HUES6 (cell line): ENCODE data around the gene SDK2.

Experiments
- H3K27ac ChIP-seq: 2 replicates; pipeline ENCODE4 v1.7.0; 2013; ENCODE audit warnings: low read depth, mild to moderate bottlenecking, low read length, inconsistent platforms
- H3K27me3 ChIP-seq: 2 replicates; pipeline ENCODE4 v1.6.1; 2013; ENCODE audit warnings: low read length; ENCODE audit not compliant: control insufficient read depth, insufficient read depth
- H3K36me3 ChIP-seq: 2 replicates; pipeline ENCODE4 v1.6.1; 2013; ENCODE audit warnings: low read length; ENCODE audit not compliant: control insufficient read depth, insufficient read depth
- H3K4me1 ChIP-seq: 2 replicates; pipeline ENCODE4 v1.6.1; 2013; ENCODE audit warnings: low read length; ENCODE audit not compliant: control insufficient read depth, insufficient read depth
- H3K4me3 ChIP-seq: 2 replicates; pipeline ENCODE4 v1.5.1; 2013; ENCODE audit warnings: low read depth, low read length
- H3K9ac ChIP-seq: one replicate; pipeline ENCODE4 v1.6.1; 2013; ENCODE audit warnings: mild to moderate bottlenecking, low read length
- H3K9me3 ChIP-seq: 2 replicates; pipeline ENCODE4 v1.6.1; 2013; ENCODE audit warnings: low read depth, low read length; ENCODE audit not compliant: control insufficient read depth, insufficient read depth

The SDK2 gene

DNA sequence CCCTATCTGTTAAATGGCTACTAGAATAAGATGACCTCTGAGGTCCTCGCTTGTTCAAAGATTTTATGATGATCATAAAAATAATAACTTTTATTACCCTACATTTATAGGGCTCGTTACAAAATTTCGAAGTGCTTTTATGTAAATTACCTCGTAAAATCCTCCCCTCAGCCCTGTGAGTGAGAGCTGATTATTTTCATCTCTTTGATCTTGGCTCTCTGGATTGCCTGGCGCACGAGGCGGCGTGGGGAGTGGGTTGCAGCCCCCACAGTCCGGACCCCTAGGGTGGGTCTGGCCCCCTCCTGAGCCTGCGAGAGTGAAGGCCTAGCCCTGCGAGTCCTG, 1.6 kb downstream of the SDK2 start:
- peak overlapping the region; percentile 11 for H3K9ac ChIP-seq
- peaks cover 29% of the 10 kb centered on the region for H3K4me1 ChIP-seq
- no peaks in the 10 kb centered on the region for H3K9me3 ChIP-seq
- H3K36me3 ChIP-seq, result no peaks in the 10 kb centered on the region
- H3K4me3 ChIP-seq, result peak overlapping the region; percentile 63
- H3K27ac ChIP-seq, result no peak overlapping the region
- peaks cover 66% of the 10 kb centered on the region for H3K27me3 ChIP-seq

DNA sequence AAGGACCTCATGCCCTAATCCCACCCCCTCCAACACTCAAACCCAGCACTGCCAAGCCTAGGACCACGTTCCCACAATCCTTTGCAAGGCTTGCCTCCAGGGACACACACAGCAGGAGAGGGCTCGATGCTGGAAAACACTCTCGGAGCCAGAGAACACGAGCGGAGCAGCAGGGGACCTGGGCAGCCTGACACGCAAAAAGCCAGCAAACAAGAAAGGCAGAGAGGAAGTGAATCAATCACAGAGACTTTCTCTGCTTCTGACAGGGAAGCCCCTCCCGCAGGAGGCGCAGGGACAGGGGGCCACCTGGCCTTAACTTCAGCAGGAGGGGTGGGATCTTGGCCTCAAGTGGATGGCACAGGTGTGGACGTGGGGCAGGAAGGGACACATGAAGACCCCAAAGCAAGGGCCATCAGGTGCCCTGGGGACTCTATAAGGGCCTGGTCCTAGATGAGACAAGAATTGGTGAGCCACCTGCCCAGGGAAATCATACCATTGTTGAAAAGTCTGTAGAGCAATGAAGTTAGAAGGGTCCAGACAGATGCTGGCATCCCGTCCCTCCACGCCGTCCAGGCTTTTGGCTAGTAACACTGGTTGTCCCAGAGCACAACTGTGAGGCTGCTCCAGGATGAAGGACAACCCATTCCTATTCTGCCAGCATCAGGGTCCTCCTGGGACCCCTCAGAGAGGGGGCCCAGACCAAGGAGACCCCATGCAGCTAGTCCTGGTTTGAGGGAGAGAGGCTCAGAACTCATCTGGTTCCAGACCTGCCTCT, 2.2 kb downstream of the SDK2 start:
- no peaks in the 10 kb centered on the region for H3K9me3 ChIP-seq
- peaks cover 60% of the 10 kb centered on the region for H3K27me3 ChIP-seq
- H3K36me3 ChIP-seq, result no peaks in the 10 kb centered on the region
- H3K9ac ChIP-seq, result no peak overlapping the region
- no peak overlapping the region for H3K27ac ChIP-seq
- H3K4me1 ChIP-seq, result peaks cover 27% of the 10 kb centered on the region
- H3K4me3 ChIP-seq, result peak overlapping the region; percentile 63

DNA sequence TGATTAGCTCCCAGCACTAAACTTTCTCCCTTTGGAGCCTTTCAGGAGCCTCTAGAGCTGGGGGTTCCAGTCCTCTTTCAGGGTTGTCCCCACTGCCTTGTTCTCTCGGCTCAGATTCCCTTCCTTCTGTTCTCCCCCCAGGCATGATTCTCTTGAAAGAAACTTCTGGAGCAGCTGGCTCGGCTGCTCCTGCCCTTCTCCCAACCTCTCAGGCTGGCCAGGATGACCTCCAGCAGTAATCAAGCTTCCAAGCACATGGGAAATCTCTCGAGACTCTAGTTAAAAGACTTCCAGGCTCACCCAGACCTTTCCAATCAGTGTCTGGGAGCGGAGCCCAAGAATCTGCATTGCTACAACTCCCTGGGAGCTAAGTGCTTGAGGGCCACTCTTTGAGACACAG, 3.6 kb downstream of the SDK2 start:
- peaks cover 21% of the 10 kb centered on the region; the same call in 1 of the 2 replicates for H3K4me1 ChIP-seq
- H3K4me3 ChIP-seq, result no peak overlapping the region
- H3K9ac ChIP-seq, result no peak overlapping the region
- H3K9me3 ChIP-seq, result no peaks in the 10 kb centered on the region
- H3K36me3 ChIP-seq, result no peaks in the 10 kb centered on the region
- peaks cover 46% of the 10 kb centered on the region for H3K27me3 ChIP-seq
- H3K27ac ChIP-seq, result no peak overlapping the region

DNA sequence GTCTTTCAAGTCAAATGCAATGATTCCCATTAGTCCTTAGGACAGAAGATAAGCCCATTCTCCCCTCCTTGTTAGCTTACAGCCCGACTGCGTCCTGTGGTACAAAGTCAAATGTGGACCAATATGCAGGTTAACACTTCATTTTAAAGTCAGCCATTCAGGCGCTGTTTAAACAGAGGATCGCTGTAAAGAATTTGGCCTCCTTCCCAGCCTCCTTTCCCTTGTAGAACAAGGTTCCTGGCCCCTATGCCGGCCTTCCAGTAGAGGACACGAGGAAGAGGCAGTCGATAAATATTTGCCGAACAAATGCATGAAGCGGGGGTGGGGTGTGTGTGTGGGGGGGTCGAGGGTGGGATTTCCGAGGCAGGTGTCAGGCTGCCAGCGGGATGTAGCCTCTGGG, 4.3 kb downstream of the SDK2 start:
- Histone ChIP-seq H3K4me3 (no peak overlapping the region), H3K36me3 (no peaks in the 10 kb centered on the region), H3K9ac (no peak overlapping the region), H3K9me3 (no peaks in the 10 kb centered on the region), H3K4me1 (peaks cover 21% of the 10 kb centered on the region; the same call in 1 of the 2 replicates), H3K27me3 (peaks cover 42% of the 10 kb centered on the region), H3K27ac (no peak overlapping the region)

DNA sequence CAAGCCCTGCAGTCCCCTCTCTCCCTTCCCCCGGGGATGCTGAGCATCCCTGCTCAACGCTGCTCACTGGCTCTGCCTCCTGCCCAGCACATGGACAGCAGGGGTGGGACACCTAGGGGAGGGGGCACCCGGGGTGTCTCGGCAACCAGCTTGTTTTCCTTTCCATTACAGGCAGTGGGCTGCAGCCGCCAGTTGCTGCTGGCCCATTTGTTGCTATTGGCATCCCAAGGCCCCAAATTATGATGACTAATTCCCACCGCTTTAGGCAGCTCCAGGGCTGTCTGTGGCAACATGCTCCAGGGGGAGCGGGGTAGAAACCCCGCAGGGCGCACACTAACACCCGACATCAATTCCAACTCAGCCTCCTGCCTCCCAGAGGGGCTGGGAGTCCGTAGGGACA, 4.9 kb downstream of the SDK2 start:
- Histone ChIP-seq H3K36me3 (no peaks in the 10 kb centered on the region), H3K27ac (no peak overlapping the region), H3K4me1 (peaks cover 21% of the 10 kb centered on the region; the same call in 1 of the 2 replicates), H3K27me3 (peaks cover 39% of the 10 kb centered on the region), H3K9me3 (no peaks in the 10 kb centered on the region), H3K9ac (no peak overlapping the region), H3K4me3 (no peak overlapping the region)

DNA sequence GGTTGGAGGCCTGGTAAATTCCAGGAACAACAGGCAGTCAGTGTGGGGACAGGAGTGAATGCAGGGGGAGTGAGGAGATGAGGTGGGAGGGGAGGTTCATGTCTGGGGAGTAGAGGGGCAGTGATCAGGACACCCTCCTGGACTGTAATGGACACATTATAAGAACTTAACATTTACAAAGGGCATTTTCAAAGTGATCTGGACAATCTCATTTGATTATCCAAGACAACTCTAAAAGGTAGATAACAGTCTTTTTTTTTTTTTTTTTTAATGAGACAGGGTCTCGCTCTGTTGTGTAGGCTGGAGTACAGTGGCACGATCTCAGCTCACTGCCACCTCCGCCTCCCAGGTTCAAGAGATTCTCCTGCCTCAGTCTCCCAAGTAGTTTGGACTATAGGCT, 5.7 kb downstream of the SDK2 start:
- H3K27ac ChIP-seq, result no peak overlapping the region

DNA sequence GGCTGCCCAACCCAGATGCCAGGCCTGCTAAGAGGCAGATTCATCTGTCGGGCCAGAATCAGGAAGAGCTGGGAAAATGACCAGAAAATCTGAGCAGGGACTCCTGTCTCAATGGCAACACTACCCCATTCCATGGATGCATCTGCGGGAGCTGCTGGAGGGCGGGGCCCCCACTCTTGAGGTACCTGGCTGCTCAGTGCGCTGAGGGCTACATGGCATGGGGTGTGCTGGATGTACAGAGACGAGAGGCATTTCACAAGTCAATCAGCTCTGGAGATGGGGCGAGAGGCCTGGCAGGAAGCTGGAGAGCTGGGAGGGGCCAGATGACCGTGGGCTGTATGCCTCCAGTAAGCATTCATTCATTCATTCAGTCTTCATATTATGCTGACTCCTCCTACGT, 6.4 kb downstream of the SDK2 start:
- Histone ChIP-seq H3K4me3 (no peak overlapping the region), H3K27ac (no peak overlapping the region), H3K27me3 (peaks cover 25% of the 10 kb centered on the region), H3K9ac (no peak overlapping the region), H3K36me3 (no peaks in the 10 kb centered on the region), H3K9me3 (no peaks in the 10 kb centered on the region), H3K4me1 (peaks cover 20% of the 10 kb centered on the region; the same call in 1 of the 2 replicates)

More for the DNA sequence above, 5.7 kb downstream of the SDK2 start:
- Histone ChIP-seq H3K27me3 (peaks cover 32% of the 10 kb centered on the region), H3K4me1 (peaks cover 21% of the 10 kb centered on the region; the same call in 1 of the 2 replicates), H3K9me3 (no peaks in the 10 kb centered on the region), H3K9ac (no peak overlapping the region), H3K36me3 (no peaks in the 10 kb centered on the region), H3K4me3 (no peak overlapping the region)

DNA sequence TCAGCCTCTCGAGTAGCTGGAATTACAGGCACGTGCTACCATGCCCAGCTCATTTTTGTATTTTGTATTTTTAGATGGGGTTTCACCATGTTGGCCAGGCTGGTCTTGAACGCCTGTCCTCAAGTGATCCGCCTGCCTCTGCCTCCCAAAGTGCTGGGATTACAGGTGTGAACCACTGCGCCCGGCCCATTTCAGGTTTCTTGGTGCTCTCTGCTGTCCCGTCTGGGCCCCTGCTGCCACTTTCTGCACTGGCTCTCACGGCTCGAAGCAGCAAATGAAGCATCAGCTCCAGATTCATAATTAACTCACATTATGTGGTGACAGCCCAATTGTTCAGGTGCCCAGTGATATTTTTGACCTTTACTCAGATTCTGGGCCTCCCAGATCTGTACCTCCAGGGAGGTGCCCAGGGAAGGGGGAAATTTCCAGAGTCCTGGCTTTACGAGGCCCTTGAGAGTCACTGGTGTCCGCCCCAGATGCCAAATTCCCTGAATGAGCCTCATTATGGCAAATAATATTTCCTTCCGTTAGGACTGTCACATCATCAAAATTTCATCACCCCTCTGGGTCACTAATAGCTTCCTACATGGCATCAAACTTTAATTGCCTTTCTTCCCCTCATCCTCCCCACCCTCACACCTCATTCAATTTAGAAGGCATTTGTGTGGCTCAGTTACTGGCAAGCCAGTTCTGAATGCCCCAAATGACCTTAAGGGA, 9.0 kb downstream of the SDK2 start:
- Histone ChIP-seq H3K36me3 (no peaks in the 10 kb centered on the region), H3K4me1 (peaks cover 5% of the 10 kb centered on the region; the same call in 1 of the 2 replicates), H3K27ac (no peak overlapping the region), H3K4me3 (no peak overlapping the region), H3K9me3 (no peaks in the 10 kb centered on the region), H3K27me3 (peaks cover 4% of the 10 kb centered on the region; the same call in 1 of the 2 replicates), H3K9ac (no peak overlapping the region)

DNA sequence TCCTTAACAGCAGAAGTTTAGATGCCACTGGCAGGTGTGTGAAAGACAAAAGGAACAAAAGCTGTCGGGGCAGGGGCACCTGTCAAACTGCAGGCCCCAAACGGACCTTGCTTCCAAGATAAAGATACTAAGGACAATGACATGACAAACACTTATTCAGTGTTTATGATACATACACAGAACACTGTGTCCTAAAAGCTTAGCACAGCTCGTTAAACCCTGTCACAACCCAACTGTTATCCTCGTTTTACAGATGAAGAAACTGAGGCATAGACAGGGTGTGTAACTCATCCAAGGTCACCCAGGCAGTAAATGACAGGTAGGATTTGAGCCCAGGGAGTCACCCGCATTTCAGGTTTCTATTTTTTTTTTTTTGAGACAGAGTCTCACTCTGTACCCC, 9.6 kb downstream of the SDK2 start:
- Histone ChIP-seq H3K27me3 (0 out of 2 replicates have a peak, but pooled peaks cover under 1% of the 10 kb centered on the region), H3K9me3 (no peaks in the 10 kb centered on the region), H3K36me3 (no peaks in the 10 kb centered on the region), H3K27ac (no peak overlapping the region), H3K4me1 (peaks cover 1% of the 10 kb centered on the region; the same call in 1 of the 2 replicates), H3K9ac (no peak overlapping the region), H3K4me3 (no peak overlapping the region)

DNA sequence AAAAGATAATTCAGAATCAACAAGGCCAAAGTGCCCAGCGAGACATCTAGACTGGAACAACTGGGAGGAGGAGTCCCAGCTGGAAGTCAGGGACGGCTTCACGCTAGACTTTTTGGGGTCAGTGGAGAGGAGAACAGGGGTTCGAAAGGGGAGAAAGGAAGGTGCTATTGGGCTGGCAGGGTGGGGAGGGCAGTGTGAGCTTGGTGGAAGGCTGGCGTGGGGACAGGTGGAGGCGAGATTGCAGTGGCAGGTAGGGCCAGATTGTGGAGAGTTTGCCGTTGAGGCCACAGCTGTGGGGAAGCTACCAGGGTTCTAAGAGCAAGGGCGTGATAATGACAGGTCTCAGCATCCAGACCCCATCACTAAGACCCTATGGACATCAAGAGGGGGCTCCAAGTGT, 10.5 kb downstream of the SDK2 start:
- Histone ChIP-seq H3K27me3 (no peaks in the 10 kb centered on the region), H3K27ac (no peak overlapping the region), H3K9ac (no peak overlapping the region), H3K36me3 (no peaks in the 10 kb centered on the region), H3K4me3 (no peak overlapping the region), H3K9me3 (no peaks in the 10 kb centered on the region), H3K4me1 (peaks cover 7% of the 10 kb centered on the region; the same call in 1 of the 2 replicates)

DNA sequence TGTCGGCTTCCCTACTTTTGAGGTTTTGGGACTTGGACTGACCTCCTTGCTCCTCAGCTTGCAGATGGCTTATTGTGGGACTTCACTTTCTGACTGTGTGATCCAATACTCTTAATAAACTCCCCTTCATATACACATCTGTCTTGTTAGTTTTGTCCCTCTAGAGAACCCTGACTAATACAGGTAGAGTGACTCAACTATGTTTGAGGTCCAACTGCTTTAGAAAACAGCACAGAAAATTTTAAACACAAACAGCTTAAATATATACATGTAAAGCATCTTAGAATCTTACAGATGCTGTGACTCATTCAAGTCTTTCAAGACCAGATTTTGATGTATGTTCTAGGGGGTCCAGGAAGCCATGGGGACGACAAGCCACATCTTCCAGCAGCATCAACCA, 11.7 kb downstream of the SDK2 start:
- Histone ChIP-seq H3K4me3 (no peak overlapping the region), H3K27me3 (no peaks in the 10 kb centered on the region), H3K27ac (no peak overlapping the region), H3K4me1 (peaks cover 9% of the 10 kb centered on the region), H3K36me3 (no peaks in the 10 kb centered on the region), H3K9me3 (no peaks in the 10 kb centered on the region), H3K9ac (no peak overlapping the region)
